Measurements from ENCODE around the gene MAGI3. TPM values are rescaled to one million over a fixed set of nuclear protein-coding genes. Genes with fewer than 3 reads are reported as not detected.

MAGI3 gene
- total and polyA plus RNA-seq, 4 donors, result 3.0 to 28.8 (median 7.5) TPM

DNA sequence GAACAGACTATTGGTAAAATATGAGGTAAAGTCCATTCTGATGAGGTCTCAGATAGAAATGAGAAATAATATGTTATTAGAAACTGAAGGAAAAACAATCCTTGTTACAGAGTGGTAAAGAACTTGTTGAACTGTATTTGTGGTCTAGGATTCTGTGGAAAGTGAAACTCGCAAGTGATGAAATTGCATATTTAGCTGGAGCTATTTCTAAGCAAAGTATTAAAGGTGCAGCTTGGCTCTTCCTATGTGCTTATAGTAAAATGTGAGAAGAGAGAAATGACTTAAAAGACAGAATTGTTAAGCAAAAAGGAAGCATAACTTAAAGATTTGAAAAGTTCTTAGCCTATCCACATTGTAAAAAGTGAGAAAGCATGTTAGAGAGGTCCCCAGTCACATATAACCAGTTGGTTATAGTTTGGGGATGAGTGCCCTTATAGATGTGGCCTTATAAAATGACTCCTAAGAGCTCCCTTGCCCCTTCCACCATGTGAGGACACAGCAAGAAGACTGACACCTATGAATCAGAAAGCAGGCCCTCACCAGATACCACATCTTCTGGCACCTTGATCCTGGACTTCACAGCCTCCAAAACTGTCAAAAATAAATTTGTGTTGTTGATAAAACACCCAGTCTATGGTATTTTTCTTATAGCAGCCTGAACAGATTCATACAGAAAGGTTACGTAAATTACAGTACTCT lies 344.2 kb downstream of the MAGI3 start (continued):
- TF ChIP-seq, protein P1, sequence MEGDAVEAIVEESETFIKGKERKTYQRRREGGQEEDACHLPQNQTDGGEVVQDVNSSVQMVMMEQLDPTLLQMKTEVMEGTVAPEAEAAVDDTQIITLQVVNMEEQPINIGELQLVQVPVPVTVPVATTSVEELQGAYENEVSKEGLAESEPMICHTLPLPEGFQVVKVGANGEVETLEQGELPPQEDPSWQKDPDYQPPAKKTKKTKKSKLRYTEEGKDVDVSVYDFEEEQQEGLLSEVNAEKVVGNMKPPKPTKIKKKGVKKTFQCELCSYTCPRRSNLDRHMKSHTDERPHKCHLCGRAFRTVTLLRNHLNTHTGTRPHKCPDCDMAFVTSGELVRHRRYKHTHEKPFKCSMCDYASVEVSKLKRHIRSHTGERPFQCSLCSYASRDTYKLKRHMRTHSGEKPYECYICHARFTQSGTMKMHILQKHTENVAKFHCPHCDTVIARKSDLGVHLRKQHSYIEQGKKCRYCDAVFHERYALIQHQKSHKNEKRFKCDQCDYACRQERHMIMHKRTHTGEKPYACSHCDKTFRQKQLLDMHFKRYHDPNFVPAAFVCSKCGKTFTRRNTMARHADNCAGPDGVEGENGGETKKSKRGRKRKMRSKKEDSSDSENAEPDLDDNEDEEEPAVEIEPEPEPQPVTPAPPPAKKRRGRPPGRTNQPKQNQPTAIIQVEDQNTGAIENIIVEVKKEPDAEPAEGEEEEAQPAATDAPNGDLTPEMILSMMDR (IDR thresholded peaks at IDR 0.05; ENCODE audit: low read depth, low read length, missing input control), result no peak

Small RNAs within 50 kb of the gene (small RNA-seq; reads per million reads assigned to genes)
- gene MTND5P20, result not detected

All from liver (tissue), 6 donors.